HEK293 (cell line): ENCODE results near the gene FKBP7.

Experiments used
- IKZF3 ChIP-seq: fragments of 450-650 bp; IDR thresholded peaks from 2 replicates; pipeline ENCODE4 v1.5.0; 2018; ENCODE audit warnings: missing biosample characterization, mild to moderate bottlenecking, missing genetic modification characterization, moderate library complexity
- KLF8 ChIP-seq: fragments of 450-650 bp; formaldehyde crosslinking; IDR thresholded peaks from 2 replicates; pipeline ENCODE4 v1.5.1; 2016; ENCODE audit warnings: missing biosample characterization, missing genetic modification characterization
- MEIS1 ChIP-seq: sonication (generic); formaldehyde crosslinking; IDR thresholded peaks from 2 replicates; pipeline ENCODE4 v1.8.1; 2022; ENCODE audit warnings: missing genetic modification reagents, mild to moderate bottlenecking, borderline replicate concordance
- MZF1 ChIP-seq: fragments of 450-650 bp; formaldehyde crosslinking; IDR thresholded peaks from 2 replicates; pipeline ENCODE4 v1.5.1; 2017; ENCODE audit warnings: missing biosample characterization, missing genetic modification characterization, borderline replicate concordance
- OSR2 ChIP-seq: fragments of 450-650 bp; formaldehyde crosslinking; IDR thresholded peaks from 2 replicates; pipeline ENCODE4 v1.5.1; 2016; ENCODE audit warnings: missing biosample characterization, missing genetic modification characterization
- ZBTB21 ChIP-seq: fragments of 450-650 bp; formaldehyde crosslinking; IDR thresholded peaks from 2 replicates; pipeline ENCODE4 v1.5.1; 2017; ENCODE audit warnings: missing biosample characterization, missing genetic modification characterization
- ZIC2 ChIP-seq: fragments of 450-650 bp; formaldehyde crosslinking; IDR thresholded peaks from 2 replicates; pipeline ENCODE4 v1.5.1; 2016; ENCODE audit warnings: missing biosample characterization, missing genetic modification characterization
- ZNF211 ChIP-seq: fragments of 450-650 bp; formaldehyde crosslinking; IDR thresholded peaks from 2 replicates; pipeline ENCODE4 v1.5.1; 2016; ENCODE audit warnings: low read depth, missing biosample characterization, missing genetic modification characterization
- ZNF239 ChIP-seq: fragments of 450-650 bp; formaldehyde crosslinking; IDR thresholded peaks from 2 replicates; pipeline ENCODE4 v1.5.1; 2016; ENCODE audit warnings: missing biosample characterization, missing genetic modification characterization
- ZNF394 ChIP-seq: fragments of 450-650 bp; formaldehyde crosslinking; IDR thresholded peaks from 2 replicates; pipeline ENCODE4 v1.5.1; 2016; ENCODE audit warnings: missing biosample characterization, missing genetic modification characterization, mild to moderate bottlenecking, moderate library complexity, borderline replicate concordance
- ZNF404 ChIP-seq: fragments of 450-650 bp; formaldehyde crosslinking; IDR thresholded peaks from 2 replicates; pipeline ENCODE4 v1.5.1; 2017; ENCODE audit warnings: missing biosample characterization, missing genetic modification characterization
- ZNF521 ChIP-seq: fragments of 450-650 bp; formaldehyde crosslinking; IDR thresholded peaks from 2 replicates; pipeline ENCODE4 v1.5.1; 2017; ENCODE audit warnings: missing biosample characterization, mild to moderate bottlenecking, missing genetic modification characterization
- ZNF529 ChIP-seq: fragments of 450-650 bp; formaldehyde crosslinking; IDR thresholded peaks from 2 replicates; pipeline ENCODE4 v1.5.1; 2017; ENCODE audit warnings: missing genetic modification characterization, missing biosample characterization; ENCODE audit not compliant: insufficient replicate concordance
- ZNF548 ChIP-seq: fragments of 450-650 bp; formaldehyde crosslinking; IDR thresholded peaks from 2 replicates; pipeline ENCODE4 v1.5.1; 2016; ENCODE audit warnings: missing biosample characterization, missing genetic modification characterization
- ZNF623 ChIP-seq: fragments of 450-650 bp; formaldehyde crosslinking; IDR thresholded peaks from 2 replicates; pipeline ENCODE4 v1.5.1; 2016; ENCODE audit warnings: missing biosample characterization, missing genetic modification characterization
- ZNF776 ChIP-seq: fragments of 450-650 bp; formaldehyde crosslinking; IDR thresholded peaks from 2 replicates; pipeline ENCODE4 v1.5.0; 2017; ENCODE audit warnings: missing biosample characterization, missing genetic modification characterization, borderline replicate concordance
- ZSCAN30 ChIP-seq: fragments of 450-650 bp; IDR thresholded peaks from 2 replicates; pipeline ENCODE4 v1.5.1; 2018; ENCODE audit warnings: missing biosample characterization, mild to moderate bottlenecking, missing genetic modification characterization, moderate library complexity
- TF ChIP-seq, protein P1 (sequence below): fragments of 450-650 bp; formaldehyde crosslinking; IDR thresholded peaks from 2 replicates; pipeline ENCODE4 v1.5.1; 2017; ENCODE audit warnings: missing biosample characterization, missing genetic modification characterization
- TF ChIP-seq, protein P2 (sequence below): fragments of 450-650 bp; formaldehyde crosslinking; IDR thresholded peaks from 2 replicates; pipeline ENCODE4 v1.5.1; 2017; ENCODE audit warnings: missing biosample characterization, missing genetic modification characterization
- TF ChIP-seq, protein P3 (sequence below): fragments of 450-650 bp; formaldehyde crosslinking; IDR thresholded peaks from 2 replicates; pipeline ENCODE4 v1.5.1; 2016; ENCODE audit warnings: missing biosample characterization, missing genetic modification characterization
- TF ChIP-seq, protein P4 (sequence below): fragments of 450-650 bp; IDR thresholded peaks from 2 replicates; pipeline ENCODE4 v1.5.1; 2018; ENCODE audit warnings: missing biosample characterization, missing genetic modification characterization
- TF ChIP-seq, protein P5 (sequence below): fragments of 450-650 bp; formaldehyde crosslinking; IDR thresholded peaks from 2 replicates; pipeline ENCODE4 v1.5.1; 2016; ENCODE audit warnings: missing biosample characterization, missing genetic modification characterization
- TF ChIP-seq, protein P6 (sequence below): fragments of 450-650 bp; formaldehyde crosslinking; conservative IDR thresholded peaks from 2 replicates; pipeline ENCODE4 v1.5.1; 2016; ENCODE audit warnings: low read depth, missing biosample characterization, missing genetic modification characterization
- TF ChIP-seq, protein P7 (sequence below): fragments of 450-650 bp; formaldehyde crosslinking; IDR thresholded peaks from 2 replicates; pipeline ENCODE4 v1.5.1; 2016; ENCODE audit warnings: missing biosample characterization, missing genetic modification characterization

FKBP7 gene

DNA sequence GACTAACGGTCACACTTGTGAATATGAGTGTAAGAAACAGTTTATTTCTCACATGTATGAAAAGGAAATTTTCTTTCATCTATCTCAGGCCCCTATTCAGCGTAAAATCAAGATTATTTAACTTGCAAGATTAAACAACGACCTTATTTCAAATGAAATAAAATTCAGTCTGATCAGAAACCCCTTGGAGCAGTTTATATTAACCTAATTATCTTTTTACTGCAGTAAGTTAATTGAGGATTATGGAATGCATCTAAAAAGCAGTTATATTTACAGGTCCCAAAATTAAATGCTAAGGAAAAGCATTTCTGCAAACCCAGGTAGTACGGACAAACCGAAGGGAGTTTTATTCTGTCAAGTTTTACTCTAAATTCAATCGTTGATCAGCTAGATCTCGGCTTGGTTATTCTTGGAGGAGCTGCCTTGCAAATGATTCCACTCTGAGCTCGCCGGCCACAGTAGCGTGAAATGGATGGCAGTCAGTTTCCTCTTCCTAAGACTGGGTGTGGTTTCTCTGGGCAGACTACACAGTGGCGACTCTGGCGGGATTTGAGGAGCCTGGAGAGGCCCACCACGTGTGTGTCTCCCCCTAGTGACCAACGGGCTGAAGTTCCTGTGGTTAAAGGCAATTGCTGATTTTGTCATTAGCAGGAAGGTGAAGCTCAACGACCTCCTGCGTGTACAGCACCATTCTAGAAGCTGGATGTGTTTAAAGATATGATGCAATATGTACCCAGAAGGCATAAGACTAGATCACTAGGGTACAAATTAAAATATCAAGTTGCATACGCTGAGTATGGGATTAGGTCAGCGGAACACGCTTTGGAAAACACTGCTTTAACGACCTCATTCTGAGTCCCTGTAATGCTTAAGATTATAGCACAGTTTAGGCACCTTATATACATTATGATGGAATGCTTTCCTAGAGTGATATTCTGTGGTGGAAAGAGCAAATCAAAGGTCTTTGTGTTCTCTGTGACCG, 63.8 kb downstream of the FKBP7 start (continued):
- TF ChIP-seq, protein P1, sequence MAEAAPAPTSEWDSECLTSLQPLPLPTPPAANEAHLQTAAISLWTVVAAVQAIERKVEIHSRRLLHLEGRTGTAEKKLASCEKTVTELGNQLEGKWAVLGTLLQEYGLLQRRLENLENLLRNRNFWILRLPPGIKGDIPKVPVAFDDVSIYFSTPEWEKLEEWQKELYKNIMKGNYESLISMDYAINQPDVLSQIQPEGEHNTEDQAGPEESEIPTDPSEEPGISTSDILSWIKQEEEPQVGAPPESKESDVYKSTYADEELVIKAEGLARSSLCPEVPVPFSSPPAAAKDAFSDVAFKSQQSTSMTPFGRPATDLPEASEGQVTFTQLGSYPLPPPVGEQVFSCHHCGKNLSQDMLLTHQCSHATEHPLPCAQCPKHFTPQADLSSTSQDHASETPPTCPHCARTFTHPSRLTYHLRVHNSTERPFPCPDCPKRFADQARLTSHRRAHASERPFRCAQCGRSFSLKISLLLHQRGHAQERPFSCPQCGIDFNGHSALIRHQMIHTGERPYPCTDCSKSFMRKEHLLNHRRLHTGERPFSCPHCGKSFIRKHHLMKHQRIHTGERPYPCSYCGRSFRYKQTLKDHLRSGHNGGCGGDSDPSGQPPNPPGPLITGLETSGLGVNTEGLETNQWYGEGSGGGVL (tag by site-specific recombination), result peak; percentile 35; the same call in 1 of the 2 replicates
- TF ChIP-seq ZNF394 (tag by site-specific recombination), result peak; percentile 77
- no peak for TF ChIP-seq ZNF521
- TF ChIP-seq, protein P2, sequence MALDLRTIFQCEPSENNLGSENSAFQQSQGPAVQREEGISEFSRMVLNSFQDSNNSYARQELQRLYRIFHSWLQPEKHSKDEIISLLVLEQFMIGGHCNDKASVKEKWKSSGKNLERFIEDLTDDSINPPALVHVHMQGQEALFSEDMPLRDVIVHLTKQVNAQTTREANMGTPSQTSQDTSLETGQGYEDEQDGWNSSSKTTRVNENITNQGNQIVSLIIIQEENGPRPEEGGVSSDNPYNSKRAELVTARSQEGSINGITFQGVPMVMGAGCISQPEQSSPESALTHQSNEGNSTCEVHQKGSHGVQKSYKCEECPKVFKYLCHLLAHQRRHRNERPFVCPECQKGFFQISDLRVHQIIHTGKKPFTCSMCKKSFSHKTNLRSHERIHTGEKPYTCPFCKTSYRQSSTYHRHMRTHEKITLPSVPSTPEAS (tag by site-specific recombination), result peak; percentile 28; the same call in 1 of the 2 replicates
- TF ChIP-seq ZBTB21 (tag by site-specific recombination), result peak; percentile 94
- peak; percentile 94 for TF ChIP-seq ZSCAN30 (tag by site-specific recombination)
- no peak for TF ChIP-seq ZNF776 (tag by site-specific recombination)
- no peak for TF ChIP-seq ZNF548 (tag by site-specific recombination)
- TF ChIP-seq ZIC2 (tag by site-specific recombination), result peak; percentile 52; the same call in 1 of the 2 replicates
- TF ChIP-seq, protein P3, sequence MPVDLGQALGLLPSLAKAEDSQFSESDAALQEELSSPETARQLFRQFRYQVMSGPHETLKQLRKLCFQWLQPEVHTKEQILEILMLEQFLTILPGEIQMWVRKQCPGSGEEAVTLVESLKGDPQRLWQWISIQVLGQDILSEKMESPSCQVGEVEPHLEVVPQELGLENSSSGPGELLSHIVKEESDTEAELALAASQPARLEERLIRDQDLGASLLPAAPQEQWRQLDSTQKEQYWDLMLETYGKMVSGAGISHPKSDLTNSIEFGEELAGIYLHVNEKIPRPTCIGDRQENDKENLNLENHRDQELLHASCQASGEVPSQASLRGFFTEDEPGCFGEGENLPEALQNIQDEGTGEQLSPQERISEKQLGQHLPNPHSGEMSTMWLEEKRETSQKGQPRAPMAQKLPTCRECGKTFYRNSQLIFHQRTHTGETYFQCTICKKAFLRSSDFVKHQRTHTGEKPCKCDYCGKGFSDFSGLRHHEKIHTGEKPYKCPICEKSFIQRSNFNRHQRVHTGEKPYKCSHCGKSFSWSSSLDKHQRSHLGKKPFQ (tag by site-specific recombination), result 0 out of 2 replicates have a peak, but pooled peaks have one; percentile 33
- peak; percentile 93 for TF ChIP-seq OSR2 (tag by site-specific recombination)
- TF ChIP-seq ZNF623, result no peak
- no peak for TF ChIP-seq ZNF239 (tag by site-specific recombination)
- TF ChIP-seq, protein P4, sequence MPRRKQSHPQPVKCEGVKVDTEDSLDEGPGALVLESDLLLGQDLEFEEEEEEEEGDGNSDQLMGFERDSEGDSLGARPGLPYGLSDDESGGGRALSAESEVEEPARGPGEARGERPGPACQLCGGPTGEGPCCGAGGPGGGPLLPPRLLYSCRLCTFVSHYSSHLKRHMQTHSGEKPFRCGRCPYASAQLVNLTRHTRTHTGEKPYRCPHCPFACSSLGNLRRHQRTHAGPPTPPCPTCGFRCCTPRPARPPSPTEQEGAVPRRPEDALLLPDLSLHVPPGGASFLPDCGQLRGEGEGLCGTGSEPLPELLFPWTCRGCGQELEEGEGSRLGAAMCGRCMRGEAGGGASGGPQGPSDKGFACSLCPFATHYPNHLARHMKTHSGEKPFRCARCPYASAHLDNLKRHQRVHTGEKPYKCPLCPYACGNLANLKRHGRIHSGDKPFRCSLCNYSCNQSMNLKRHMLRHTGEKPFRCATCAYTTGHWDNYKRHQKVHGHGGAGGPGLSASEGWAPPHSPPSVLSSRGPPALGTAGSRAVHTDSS, result 0 out of 2 replicates have a peak, but pooled peaks have one; percentile 17
- TF ChIP-seq, protein P5, sequence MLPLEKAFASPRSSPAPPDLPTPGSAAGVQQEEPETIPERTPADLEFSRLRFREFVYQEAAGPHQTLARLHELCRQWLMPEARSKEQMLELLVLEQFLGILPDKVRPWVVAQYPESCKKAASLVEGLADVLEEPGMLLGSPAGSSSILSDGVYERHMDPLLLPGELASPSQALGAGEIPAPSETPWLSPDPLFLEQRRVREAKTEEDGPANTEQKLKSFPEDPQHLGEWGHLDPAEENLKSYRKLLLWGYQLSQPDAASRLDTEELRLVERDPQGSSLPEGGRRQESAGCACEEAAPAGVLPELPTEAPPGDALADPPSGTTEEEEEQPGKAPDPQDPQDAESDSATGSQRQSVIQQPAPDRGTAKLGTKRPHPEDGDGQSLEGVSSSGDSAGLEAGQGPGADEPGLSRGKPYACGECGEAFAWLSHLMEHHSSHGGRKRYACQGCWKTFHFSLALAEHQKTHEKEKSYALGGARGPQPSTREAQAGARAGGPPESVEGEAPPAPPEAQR (tag by site-specific recombination), result 0 out of 2 replicates have a peak, but pooled peaks have one; percentile 20
- TF ChIP-seq MZF1 (tag by site-specific recombination), result peak; percentile 82
- TF ChIP-seq, protein P6, sequence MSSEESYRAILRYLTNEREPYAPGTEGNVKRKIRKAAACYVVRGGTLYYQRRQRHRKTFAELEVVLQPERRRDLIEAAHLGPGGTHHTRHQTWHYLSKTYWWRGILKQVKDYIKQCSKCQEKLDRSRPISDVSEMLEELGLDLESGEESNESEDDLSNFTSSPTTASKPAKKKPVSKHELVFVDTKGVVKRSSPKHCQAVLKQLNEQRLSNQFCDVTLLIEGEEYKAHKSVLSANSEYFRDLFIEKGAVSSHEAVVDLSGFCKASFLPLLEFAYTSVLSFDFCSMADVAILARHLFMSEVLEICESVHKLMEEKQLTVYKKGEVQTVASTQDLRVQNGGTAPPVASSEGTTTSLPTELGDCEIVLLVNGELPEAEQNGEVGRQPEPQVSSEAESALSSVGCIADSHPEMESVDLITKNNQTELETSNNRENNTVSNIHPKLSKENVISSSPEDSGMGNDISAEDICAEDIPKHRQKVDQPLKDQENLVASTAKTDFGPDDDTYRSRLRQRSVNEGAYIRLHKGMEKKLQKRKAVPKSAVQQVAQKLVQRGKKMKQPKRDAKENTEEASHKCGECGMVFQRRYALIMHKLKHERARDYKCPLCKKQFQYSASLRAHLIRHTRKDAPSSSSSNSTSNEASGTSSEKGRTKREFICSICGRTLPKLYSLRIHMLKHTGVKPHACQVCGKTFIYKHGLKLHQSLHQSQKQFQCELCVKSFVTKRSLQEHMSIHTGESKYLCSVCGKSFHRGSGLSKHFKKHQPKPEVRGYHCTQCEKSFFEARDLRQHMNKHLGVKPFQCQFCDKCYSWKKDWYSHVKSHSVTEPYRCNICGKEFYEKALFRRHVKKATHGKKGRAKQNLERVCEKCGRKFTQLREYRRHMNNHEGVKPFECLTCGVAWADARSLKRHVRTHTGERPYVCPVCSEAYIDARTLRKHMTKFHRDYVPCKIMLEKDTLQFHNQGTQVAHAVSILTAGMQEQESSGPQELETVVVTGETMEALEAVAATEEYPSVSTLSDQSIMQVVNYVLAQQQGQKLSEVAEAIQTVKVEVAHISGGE (tag by site-specific recombination), result no peak
- no peak for TF ChIP-seq ZNF404 (tag by site-specific recombination)
- no peak for TF ChIP-seq ZNF529 (tag by site-specific recombination)
- peak; percentile 94 for TF ChIP-seq IKZF3 (tag by site-specific recombination)
- no peak for TF ChIP-seq ZNF211 (tag by site-specific recombination)
- no peak for TF ChIP-seq MEIS1
- peak; percentile 76 for TF ChIP-seq KLF8 (tag by site-specific recombination)
- TF ChIP-seq, protein P7, sequence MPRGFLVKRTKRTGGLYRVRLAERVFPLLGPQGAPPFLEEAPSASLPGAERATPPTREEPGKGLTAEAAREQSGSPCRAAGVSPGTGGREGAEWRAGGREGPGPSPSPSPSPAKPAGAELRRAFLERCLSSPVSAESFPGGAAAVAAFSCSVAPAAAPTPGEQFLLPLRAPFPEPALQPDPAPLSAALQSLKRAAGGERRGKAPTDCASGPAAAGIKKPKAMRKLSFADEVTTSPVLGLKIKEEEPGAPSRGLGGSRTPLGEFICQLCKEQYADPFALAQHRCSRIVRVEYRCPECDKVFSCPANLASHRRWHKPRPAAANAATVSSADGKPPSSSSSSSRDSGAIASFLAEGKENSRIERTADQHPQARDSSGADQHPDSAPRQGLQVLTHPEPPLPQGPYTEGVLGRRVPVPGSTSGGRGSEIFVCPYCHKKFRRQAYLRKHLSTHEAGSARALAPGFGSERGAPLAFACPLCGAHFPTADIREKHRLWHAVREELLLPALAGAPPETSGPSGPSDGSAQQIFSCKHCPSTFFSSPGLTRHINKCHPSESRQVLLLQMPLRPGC, result peak; percentile 89
